Jurkat, Clone E6-1 (cell line): ENCODE results near the gene GALNT1.

Experiments used
- DNase-seq: peaks from one replicate; pipeline ENCODE4 v3.0.0-alpha.2; 2011; ENCODE audit warnings: low read depth, low spot score
- H3K4me3 ChIP-seq: 2 replicates; pipeline ENCODE4 v1.5.1; 2011; ENCODE audit warnings: mild to moderate bottlenecking, low read length, control low read depth, moderate library complexity

GALNT1 gene

GRCh38 chr18:35696307-35696706 lies 114.8 kb downstream of the GALNT1 start:
- DNase-seq, result no peak
- H3K4me3 ChIP-seq, result no peak overlapping the region

- H3K4me3 ChIP-seq, result no peak overlapping the region
- no peak for DNase-seq
Measured at GRCh38 chr18:35697869-35698268, 116.3 kb downstream of the GALNT1 start.

GRCh38 chr18:35703043-35703688 lies 121.6 kb downstream of the GALNT1 start:
- DNase-seq, result no peak
- no peak overlapping the region for H3K4me3 ChIP-seq

DNA sequence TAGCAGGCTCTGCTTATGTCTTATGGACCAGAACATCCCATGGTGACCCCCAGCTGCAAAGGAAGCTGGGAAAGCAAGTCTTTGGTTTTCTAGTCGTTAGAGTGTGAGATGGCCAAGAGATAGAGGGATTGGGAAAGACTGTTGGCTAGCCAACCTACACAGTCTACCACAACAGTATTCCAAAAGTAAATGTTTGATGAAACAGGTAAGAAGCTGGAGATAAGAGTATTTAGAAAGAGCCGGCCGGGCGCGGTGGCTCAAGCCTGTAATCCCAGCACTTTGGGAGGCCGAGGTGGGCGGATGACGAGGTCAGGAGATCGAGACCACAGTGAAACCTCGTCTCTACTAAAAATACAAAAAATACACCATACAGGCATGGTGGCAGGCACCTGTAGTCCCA lies 124.4 kb downstream of the GALNT1 start:
- H3K4me3 ChIP-seq, result no peak overlapping the region
- no peak for DNase-seq

DNA sequence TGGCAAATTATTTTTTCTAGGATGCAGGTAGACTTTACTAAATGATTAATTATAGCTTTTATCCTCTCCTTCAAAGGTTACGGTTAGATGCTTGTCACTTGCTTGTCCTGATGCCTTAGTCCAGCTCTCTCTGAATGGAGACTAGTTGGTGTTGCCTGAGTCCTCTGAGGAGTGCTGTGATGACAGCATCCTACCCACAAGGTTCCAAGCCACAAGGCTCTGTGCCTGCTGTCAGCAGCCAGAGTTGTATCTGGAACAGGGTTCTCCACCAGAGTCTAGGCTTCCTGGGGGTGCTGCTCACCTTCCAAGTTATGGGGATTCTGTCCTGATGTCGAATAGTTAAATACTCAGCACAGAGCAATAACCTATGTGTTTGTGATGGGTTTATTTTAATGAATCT lies 125.7 kb downstream of the GALNT1 start:
- DNase-seq, result no peak

GRCh38 chr18:35707674-35708073 lies 126.1 kb downstream of the GALNT1 start:
- H3K4me3 ChIP-seq, result no peak overlapping the region
- DNase-seq, result no peak

More for the DNA sequence above, 125.7 kb downstream of the GALNT1 start:
- no peak overlapping the region for H3K4me3 ChIP-seq

DNA sequence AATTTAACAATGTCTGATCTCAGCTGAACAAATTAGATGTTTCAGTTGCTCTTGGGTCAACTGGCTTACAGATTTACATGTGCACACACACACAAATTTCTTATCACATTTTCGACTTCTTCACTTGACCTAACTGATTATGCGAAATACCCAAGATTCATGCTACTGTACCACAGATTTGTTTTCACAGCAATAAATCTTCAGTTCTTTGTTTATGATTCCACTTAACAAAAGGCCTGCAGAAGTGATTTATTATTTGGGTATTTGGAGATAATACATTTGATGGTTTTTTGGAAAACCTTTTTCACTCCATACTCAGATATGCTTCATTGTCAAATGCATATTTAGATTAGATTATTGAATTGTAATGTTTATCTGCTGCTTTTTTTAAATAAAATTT lies 129.0 kb downstream of the GALNT1 start:
- no peak for DNase-seq
- H3K4me3 ChIP-seq, result no peak overlapping the region

GRCh38 chr18:35711227-35711626 lies 129.7 kb downstream of the GALNT1 start:
- H3K4me3 ChIP-seq, result no peak overlapping the region
- no peak for DNase-seq

DNA sequence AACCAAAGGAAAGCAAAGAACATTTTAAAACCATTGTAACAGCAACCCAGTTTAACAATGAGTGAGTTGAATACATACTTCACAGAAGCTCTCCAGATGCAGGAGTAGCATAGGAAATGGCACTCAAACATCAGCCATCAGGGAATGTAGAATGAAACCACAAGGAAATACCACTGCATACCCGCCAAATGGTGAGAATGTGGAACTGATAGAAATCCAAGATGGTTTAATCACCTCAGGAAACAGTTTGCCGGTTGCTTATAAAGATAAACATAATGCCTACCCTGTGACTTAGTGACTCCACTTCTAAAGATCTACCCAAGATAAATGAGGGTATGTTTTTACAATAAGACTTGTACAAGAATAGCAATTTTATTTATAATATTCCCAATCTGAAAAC lies 132.0 kb downstream of the GALNT1 start:
- no peak overlapping the region for H3K4me3 ChIP-seq
- no peak for DNase-seq

DNA sequence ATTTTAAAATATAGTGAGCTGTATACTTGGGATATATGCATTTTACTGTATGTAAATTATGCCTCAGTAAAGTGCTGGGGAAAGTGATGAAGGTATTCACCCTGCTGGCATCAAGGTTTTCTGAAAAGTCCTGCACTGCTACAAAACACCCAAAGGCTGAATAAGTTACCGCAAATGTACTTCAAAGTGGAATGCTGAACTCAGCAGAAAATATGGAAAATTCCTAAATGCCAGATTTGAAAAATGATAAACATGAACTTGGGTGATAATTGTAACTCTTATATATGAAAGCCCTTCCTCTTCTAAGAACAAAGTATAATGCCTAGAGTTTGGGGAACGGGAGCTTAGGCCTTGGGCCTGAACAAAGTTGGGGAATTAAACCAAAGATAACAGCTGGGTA lies 133.0 kb downstream of the GALNT1 start:
- DNase-seq, result no peak
- no peak overlapping the region for H3K4me3 ChIP-seq

- no peak overlapping the region for H3K4me3 ChIP-seq
- DNase-seq, result no peak
Measured at GRCh38 chr18:35715139-35715538, 133.6 kb downstream of the GALNT1 start.

- DNase-seq, result no peak
- no peak overlapping the region for H3K4me3 ChIP-seq
Measured at GRCh38 chr18:35716169-35716831, 134.8 kb downstream of the GALNT1 start.

- DNase-seq, result no peak
- H3K4me3 ChIP-seq, result no peak overlapping the region
Measured at GRCh38 chr18:35717182-35717581, 135.6 kb downstream of the GALNT1 start.

DNA sequence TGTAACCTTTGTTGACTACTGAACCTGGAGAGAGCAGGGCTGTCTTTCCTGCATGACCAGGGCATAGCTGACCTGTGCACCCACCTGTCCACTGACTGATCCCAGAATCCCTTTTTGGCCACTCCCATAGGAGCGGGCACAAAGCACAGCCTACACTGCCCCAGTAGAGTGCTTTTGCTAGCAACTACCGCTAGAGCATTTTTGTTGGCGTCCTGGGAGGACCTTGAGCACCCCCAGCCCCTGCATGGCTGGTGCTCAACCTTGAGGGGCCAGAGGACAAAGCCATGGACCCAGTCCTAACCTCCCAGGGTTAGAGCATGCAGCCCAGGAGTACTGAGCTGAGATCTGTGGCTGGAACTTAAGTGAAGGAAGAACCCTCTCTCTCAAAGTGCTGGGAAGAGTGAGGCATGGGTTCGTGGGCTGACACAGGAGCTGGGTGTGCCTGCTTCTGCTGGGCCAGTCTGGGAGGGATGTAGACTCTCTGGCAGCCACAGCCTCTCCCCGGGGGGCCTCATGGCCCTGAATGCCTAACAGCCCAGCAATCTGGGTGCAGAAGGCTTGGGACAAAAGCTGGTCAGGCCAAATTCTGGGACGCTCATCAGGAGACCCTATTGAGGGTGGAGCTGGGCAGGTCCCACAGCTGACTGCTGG lies 140.0 kb downstream of the GALNT1 start:
- DNase-seq, result no peak
- H3K4me3 ChIP-seq, result no peak overlapping the region

GRCh38 chr18:35728676-35729075 lies 147.1 kb downstream of the GALNT1 start:
- DNase-seq, result no peak
- no peak overlapping the region for H3K4me3 ChIP-seq

DNA sequence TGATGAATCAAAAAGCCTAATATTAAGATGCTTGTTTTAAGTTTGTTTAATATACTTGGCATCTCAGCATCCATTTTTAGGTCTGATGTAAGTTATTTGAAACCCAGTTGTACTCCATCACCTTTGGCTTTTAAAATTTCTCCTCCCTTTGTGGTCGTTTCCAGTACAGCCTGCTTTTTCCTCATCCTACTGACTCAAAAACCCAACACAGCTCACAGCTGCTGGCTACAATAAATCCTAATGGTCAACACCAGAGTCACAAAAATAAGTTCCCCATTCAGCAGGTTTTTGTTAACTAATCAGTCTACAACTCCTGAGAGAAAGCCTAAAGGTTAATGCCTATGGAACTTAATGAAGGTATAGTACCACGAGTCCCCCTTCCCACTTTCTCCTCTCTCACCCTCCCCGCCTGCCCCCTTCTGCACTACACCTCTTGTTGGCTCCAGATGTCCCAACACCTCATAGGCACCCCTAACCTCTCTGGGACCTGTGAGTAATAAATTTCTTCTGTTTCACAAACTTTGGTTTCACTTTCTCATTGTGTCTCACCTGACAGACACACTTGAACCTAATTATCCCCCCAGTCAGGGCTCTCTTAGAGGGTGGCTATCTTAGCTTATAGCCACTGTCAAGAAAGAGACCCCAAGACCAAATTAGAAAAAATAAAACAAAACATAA lies 148.6 kb downstream of the GALNT1 start:
- DNase-seq, result no peak
- no peak overlapping the region for H3K4me3 ChIP-seq

GRCh38 chr18:35730691-35731370 lies 149.3 kb downstream of the GALNT1 start:
- H3K4me3 ChIP-seq, result no peak overlapping the region
- DNase-seq, result no peak

GRCh38 chr18:35731701-35732100 lies 150.2 kb downstream of the GALNT1 start:
- no peak for DNase-seq
- H3K4me3 ChIP-seq, result no peak overlapping the region

- DNase-seq, result no peak
- no peak overlapping the region for H3K4me3 ChIP-seq
Measured at GRCh38 chr18:35732162-35732561, 150.6 kb downstream of the GALNT1 start.

DNA sequence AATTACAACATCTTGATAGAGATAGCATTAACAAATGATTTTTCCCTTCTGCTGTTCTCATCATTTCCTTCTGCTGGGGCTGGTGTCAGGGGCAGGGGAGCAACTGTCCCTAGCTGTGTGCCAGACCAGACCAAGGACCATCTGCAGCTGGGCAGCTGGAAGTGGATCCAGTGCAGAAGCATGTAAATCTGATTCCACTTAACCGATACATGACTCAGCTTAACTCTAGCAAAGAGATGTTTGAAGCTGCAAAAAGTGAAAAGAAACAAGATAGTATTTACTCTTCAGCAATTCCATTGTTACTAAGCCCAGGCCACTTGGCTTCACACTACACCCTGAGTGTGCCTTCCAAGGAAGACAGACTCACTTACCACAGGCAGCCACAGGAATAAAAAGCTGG lies 151.1 kb downstream of the GALNT1 start:
- DNase-seq, result no peak
- H3K4me3 ChIP-seq, result no peak overlapping the region
